Parathyroid adenoma (tissue), 2 donors: Measurements from ENCODE around the gene BBLN.

Source experiments
- H2AFZ ChIP-seq: fragments of 300-600 bp; sonication (generic); one replicate; pipeline ENCODE4 v1.7.0; 2017; ENCODE audit warnings: antibody characterized with exemption, mild to moderate bottlenecking
- H3K27ac ChIP-seq: fragments of 300-600 bp; sonication (generic); one replicate; pipeline ENCODE4 v1.7.0; 2017
- H3K27me3 ChIP-seq: fragments of 300-600 bp; sonication (generic); one replicate; pipeline ENCODE4 v1.7.0; 2017; ENCODE audit warnings: low read length; ENCODE audit not compliant: control insufficient read depth, insufficient read depth
- H3K36me3 ChIP-seq: fragments of 300-600 bp; sonication (generic); one replicate; pipeline ENCODE4 v1.7.0; 2017; ENCODE audit warnings: low read length; ENCODE audit not compliant: control insufficient read depth, insufficient read depth
- H3K4me1 ChIP-seq: fragments of 300-600 bp; sonication (generic); one replicate; pipeline ENCODE4 v1.7.0; 2017; ENCODE audit warnings: control low read depth
- H3K4me2 ChIP-seq: fragments of 300-600 bp; sonication (generic); one replicate; pipeline ENCODE4 v1.7.0; 2017; ENCODE audit warnings: low read length
- H3K4me3 ChIP-seq: fragments of 300-600 bp; sonication (generic); one replicate; pipeline ENCODE4 v1.7.0; 2017; ENCODE audit warnings: low read depth, low read length
- H3K79me2 ChIP-seq: fragments of 300-600 bp; sonication (generic); one replicate; pipeline ENCODE4 v1.7.0; 2017; ENCODE audit warnings: control low read depth
- H3K9ac ChIP-seq: fragments of 300-600 bp; sonication (generic); one replicate; pipeline ENCODE4 v1.7.0; 2017; ENCODE audit warnings: mild to moderate bottlenecking
- H3K9me3 ChIP-seq: fragments of 300-600 bp; sonication (generic); one replicate; pipeline ENCODE4 v1.7.0; 2017; ENCODE audit warnings: low read length; ENCODE audit not compliant: control insufficient read depth
- TF ChIP-seq, protein P1 (sequence below): fragments of 300-600 bp; sonication (generic); IDR thresholded peaks from one replicate; pipeline ENCODE4 v1.7.0; 2017; ENCODE audit warnings: antibody characterized with exemption, mild to moderate bottlenecking
- donor health status: primary hyperparathyroidism.

The BBLN gene

DNA sequence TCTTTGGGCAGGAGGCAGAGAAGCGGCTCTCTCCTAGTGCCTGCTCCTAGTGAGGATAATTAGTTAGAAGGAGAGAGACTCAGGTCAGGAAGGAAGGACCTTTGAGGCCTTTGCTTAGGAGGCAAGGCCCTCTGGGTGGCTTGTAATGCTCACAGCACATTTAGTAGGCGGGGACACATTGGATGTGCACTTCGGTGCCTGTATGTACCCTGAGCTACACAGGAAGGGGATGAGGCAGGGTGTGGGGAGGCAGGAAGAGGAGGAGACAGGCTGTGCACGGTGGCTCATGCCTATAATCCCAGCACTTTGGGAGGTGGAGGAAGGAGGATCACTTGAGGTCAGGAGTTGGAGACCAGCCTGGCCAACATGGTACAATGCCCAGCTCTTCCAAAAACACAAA lies 18.0 kb upstream of the BBLN start:
- Histone ChIP-seq H3K4me3 (no peak overlapping the region), H2AFZ (no peak overlapping the region), H3K4me1 (no peaks in the 10 kb centered on the region), H3K27ac (no peak overlapping the region), H3K36me3 (no peaks in the 10 kb centered on the region), H3K79me2 (no peaks in the 10 kb centered on the region), H3K9ac (no peak overlapping the region), H3K4me2 (no peak overlapping the region), H3K9me3 (no peaks in the 10 kb centered on the region), H3K27me3 (no peaks in the 10 kb centered on the region)
- TF ChIP-seq, protein P1, sequence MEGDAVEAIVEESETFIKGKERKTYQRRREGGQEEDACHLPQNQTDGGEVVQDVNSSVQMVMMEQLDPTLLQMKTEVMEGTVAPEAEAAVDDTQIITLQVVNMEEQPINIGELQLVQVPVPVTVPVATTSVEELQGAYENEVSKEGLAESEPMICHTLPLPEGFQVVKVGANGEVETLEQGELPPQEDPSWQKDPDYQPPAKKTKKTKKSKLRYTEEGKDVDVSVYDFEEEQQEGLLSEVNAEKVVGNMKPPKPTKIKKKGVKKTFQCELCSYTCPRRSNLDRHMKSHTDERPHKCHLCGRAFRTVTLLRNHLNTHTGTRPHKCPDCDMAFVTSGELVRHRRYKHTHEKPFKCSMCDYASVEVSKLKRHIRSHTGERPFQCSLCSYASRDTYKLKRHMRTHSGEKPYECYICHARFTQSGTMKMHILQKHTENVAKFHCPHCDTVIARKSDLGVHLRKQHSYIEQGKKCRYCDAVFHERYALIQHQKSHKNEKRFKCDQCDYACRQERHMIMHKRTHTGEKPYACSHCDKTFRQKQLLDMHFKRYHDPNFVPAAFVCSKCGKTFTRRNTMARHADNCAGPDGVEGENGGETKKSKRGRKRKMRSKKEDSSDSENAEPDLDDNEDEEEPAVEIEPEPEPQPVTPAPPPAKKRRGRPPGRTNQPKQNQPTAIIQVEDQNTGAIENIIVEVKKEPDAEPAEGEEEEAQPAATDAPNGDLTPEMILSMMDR, result no peak

DNA sequence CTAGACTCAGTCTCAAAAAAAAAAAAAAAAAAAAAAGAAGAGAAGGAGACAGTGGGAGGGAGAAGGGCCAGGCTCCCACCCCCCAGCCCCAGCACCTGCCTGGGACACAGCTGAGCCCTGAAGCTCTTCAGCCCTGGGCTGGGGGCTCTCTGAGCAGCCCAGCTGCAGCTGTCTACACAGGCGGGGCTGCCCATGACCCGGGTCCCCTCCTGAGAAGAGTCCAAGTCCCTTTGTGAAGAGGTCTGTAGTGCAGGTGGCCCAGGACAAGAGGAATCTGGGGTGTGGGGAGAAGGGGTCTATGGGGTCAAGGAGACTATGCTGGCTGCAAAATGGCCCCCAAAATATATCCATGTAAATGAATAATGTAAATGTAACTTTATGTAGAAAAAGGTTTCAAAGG lies 17.5 kb upstream of the BBLN start:
- Histone ChIP-seq H3K36me3 (no peaks in the 10 kb centered on the region), H3K27ac (no peak overlapping the region), H2AFZ (no peak overlapping the region), H3K4me1 (no peaks in the 10 kb centered on the region), H3K27me3 (no peaks in the 10 kb centered on the region), H3K4me3 (no peak overlapping the region), H3K9ac (no peak overlapping the region), H3K4me2 (no peak overlapping the region), H3K79me2 (no peaks in the 10 kb centered on the region), H3K9me3 (no peaks in the 10 kb centered on the region)
- TF ChIP-seq, protein P1, result no peak

DNA sequence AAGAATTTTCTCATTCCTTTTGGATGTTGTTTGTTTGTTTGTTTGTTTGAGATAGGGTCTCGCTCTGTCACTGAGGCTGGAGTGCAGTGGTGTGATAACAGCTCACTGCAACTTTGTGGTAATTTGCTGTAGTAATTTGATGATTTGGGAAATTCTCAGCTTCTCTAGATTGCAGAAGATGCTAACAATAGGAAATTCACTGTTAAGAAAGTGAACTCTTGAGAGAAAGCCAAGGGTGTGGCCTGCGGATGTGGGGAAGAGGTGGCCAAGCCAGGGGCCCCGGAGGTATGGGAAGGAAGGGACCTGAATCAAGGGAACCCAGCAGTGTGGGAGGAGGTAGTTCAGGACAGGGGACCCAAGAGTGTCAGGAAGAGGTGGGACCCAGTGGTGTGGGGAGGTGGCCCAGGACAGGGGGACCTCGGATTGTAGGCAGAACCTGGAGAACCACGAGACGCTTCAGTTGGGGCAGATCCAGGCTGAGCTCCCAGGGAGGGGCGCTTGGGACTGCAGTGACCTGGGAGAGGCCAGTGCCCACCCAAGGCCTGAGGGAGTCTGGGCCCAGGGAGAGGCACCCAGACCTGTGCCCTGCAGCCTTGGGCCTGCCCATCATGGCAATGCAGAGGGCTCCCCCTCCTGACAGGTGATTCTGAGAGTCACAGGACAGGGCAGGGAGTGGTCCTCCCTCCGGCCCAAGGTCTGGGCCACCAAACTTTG lies 16.4 kb upstream of the BBLN start:
- no peak overlapping the region for H3K9ac ChIP-seq
- H3K36me3 ChIP-seq, result no peaks in the 10 kb centered on the region
- H2AFZ ChIP-seq, result no peak overlapping the region
- no peak overlapping the region for H3K27ac ChIP-seq
- no peaks in the 10 kb centered on the region for H3K9me3 ChIP-seq
- no peaks in the 10 kb centered on the region for H3K27me3 ChIP-seq
- no peaks in the 10 kb centered on the region for H3K4me1 ChIP-seq
- no peaks in the 10 kb centered on the region for H3K79me2 ChIP-seq
- H3K4me2 ChIP-seq, result no peak overlapping the region
- H3K4me3 ChIP-seq, result no peak overlapping the region
- TF ChIP-seq, protein P1, result no peak

DNA sequence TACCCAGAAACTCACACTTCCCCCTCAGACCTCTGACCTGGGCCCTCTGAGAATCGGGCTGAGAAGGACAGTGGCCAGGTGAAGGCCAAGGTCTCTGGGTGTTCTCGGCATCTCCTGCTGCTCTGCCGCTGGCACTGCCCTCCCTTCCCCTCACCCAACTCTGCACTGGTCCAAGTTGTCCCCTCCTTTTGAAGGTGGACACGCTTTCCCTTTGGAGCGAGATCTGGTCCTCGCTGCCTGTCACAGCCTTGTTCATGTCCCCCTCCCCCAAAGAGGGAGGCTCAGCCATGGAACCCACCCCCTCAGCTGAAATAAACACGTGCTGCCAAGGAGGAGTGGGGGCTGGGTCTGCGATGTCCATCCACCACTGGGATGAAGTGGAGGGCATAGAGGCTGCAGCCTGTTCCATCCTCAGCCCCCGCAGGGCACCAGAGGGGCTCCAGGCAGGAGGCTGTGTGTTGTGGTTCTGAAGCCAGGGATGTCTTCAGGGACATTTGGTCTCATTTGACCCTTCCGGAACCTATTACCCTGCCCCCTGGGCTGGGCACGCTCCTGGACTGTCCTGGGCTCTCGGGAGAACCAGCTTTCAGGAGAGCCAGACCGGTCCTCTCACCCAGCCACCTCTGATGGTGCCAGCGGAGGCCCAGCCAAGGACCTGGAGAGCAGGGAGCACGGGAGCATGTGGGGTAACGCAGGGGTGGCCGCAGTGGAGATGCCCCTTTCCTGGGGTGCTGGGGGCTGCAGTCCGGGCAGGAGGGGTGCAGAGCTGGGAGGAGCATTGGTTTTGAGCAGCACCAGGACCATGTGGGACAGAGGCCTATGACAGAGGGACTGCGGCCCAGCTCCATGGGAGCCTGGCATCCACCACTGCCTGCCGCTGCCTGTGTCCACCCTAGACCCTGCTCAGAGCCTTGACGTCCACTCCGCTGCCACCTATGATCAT lies 15.6 kb upstream of the BBLN start:
- H3K4me1 ChIP-seq, result no peaks in the 10 kb centered on the region
- H2AFZ ChIP-seq, result no peak overlapping the region
- no peak overlapping the region for H3K4me3 ChIP-seq
- TF ChIP-seq, protein P1, result no peak
- H3K79me2 ChIP-seq, result no peaks in the 10 kb centered on the region
- H3K9ac ChIP-seq, result no peak overlapping the region
- H3K27ac ChIP-seq, result no peak overlapping the region
- no peak overlapping the region for H3K4me2 ChIP-seq
- H3K36me3 ChIP-seq, result no peaks in the 10 kb centered on the region
- no peaks in the 10 kb centered on the region for H3K9me3 ChIP-seq
- H3K27me3 ChIP-seq, result no peaks in the 10 kb centered on the region
